Stomach (tissue), 4 donors: ENCODE results near the gene C19orf81.
"Not testable (repeated sequence)": the region's sequence is repeated elsewhere in the genome, so short reads cannot be mapped to it uniquely, and the experiment has no call there.

Source experiments
- EP300 ChIP-seq: sonication (generic); formaldehyde crosslinking; IDR thresholded peaks from one replicate; pipeline ENCODE4 v1.6.1; 2017; ENCODE audit warnings: antibody characterized with exemption
- POLR2A ChIP-seq, 4 donors: fragments of 450-650 bp; IDR thresholded peaks; one replicate each; pipeline ENCODE4 v1.6.1; 2016; ENCODE audit warnings: antibody characterized with exemption in 4 of 4, control low read depth in 2 of 4, mild to moderate bottlenecking in 1 of 4, moderate library complexity in 1 of 4
- POLR2AphosphoS5 ChIP-seq, 3 donors: sonication (generic); formaldehyde crosslinking; IDR thresholded peaks; one replicate each; pipeline ENCODE4 v1.6.1; 2016; ENCODE audit warnings: antibody characterized with exemption in 3 of 3
- TF ChIP-seq, protein P1 (sequence below), 7 experiments: fragments of 450-650 bp in 4 of 7; fragments of 200-600 bp in 3 of 7; sonication (generic) in 3 of 7; IDR thresholded peaks; one replicate each; pipeline ENCODE4 v1.5.1; 2016 to 2019; ENCODE audit warnings: antibody characterized with exemption in 7 of 7, control low read depth in 2 of 7, mild to moderate bottlenecking in 1 of 7

DNA sequence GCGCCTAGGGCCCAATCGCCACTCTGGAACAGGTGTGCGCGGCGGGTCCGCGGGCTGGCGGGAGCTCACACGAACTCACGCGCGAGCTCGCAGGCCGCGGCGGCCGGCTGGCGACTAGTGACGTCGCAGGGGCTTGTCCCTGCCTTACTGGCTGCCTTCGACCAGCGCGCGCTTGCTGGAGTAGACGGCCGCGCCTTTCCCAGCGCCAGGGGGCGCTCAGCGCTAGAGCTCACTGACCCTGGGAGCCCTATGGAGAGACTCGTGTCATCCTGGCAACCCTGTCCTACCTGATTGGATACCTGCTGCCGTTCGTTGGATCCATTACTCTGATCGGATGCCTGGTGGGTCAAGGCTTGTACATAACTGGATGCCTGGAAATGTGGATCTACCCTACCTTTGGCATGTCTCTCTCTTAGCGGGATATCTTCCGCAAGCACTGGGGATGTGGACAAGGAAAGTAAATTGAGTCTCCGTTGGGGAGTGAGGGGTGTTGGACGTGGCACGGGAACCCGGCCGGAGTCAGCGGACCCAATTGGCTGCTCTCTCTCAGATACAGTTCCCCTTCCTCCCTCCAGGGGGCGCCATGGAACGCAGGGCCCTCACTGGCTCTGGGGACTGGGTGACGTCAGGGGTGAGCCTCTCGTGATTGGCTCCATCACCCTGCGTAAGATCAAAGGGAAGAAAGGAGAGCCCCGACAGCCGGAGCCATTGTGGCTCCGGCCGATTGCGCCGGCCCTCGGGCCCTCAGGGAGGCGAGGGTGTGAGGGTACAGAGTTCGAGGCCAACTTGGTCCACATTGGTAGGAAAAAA, 44.8 kb upstream of the C19orf81 start:
- TF ChIP-seq EP300; POLR2A (IDR thresholded peaks at IDR 0.05); POLR2AphosphoS5 (IDR thresholded peaks at IDR 0.05): not testable (repeated sequence)
- TF ChIP-seq, protein P1, sequence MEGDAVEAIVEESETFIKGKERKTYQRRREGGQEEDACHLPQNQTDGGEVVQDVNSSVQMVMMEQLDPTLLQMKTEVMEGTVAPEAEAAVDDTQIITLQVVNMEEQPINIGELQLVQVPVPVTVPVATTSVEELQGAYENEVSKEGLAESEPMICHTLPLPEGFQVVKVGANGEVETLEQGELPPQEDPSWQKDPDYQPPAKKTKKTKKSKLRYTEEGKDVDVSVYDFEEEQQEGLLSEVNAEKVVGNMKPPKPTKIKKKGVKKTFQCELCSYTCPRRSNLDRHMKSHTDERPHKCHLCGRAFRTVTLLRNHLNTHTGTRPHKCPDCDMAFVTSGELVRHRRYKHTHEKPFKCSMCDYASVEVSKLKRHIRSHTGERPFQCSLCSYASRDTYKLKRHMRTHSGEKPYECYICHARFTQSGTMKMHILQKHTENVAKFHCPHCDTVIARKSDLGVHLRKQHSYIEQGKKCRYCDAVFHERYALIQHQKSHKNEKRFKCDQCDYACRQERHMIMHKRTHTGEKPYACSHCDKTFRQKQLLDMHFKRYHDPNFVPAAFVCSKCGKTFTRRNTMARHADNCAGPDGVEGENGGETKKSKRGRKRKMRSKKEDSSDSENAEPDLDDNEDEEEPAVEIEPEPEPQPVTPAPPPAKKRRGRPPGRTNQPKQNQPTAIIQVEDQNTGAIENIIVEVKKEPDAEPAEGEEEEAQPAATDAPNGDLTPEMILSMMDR (IDR thresholded peaks at IDR 0.05) = not testable (repeated sequence)
